Measurements from ENCODE around the gene OR52L1.

OR52L1 gene

GRCh38 chr11:5994791-5995190 is 8.0 kb upstream of the OR52L1 start:
- Histone ChIP-seq H3K4me3 (replicated peaks; ENCODE audit: low read depth, low read length) (no peak overlapping the region), H3K36me3 (ENCODE audit: control insufficient read depth, insufficient read depth, low read length) (no peaks in the 10 kb centered on the region), H3K27me3 (replicated peaks; ENCODE audit: control insufficient read depth, insufficient read depth, low read length) (no peaks in the 10 kb centered on the region; the same call in 1 of the 2 replicates)
- no peak for DNase-seq (ENCODE audit: extremely low read depth, insufficient read length)
- TF ChIP-seq CTCF (IDR thresholded peaks at IDR 0.05; ENCODE audit: insufficient read depth, low read length, poor library complexity, severe bottlenecking), result no peak

GRCh38 chr11:5992604-5993251 is 5.9 kb upstream of the OR52L1 start:
- DNase-seq (ENCODE audit: extremely low read depth, insufficient read length), result no peak
- Histone ChIP-seq H3K4me3 (replicated peaks; ENCODE audit: low read depth, low read length) (no peak overlapping the region), H3K36me3 (ENCODE audit: control insufficient read depth, insufficient read depth, low read length) (no peaks in the 10 kb centered on the region), H3K27me3 (replicated peaks; ENCODE audit: control insufficient read depth, insufficient read depth, low read length) (no peaks in the 10 kb centered on the region)
- peak; percentile 62 for TF ChIP-seq CTCF (IDR thresholded peaks at IDR 0.05; ENCODE audit: insufficient read depth, low read length, poor library complexity, severe bottlenecking)

- DNase-seq (ENCODE audit: extremely low read depth, insufficient read length), result no peak
- no peak for TF ChIP-seq CTCF (IDR thresholded peaks at IDR 0.05; ENCODE audit: insufficient read depth, low read length, poor library complexity, severe bottlenecking)
- Histone ChIP-seq H3K4me3 (replicated peaks; ENCODE audit: low read depth, low read length) (no peak overlapping the region), H3K27me3 (replicated peaks; ENCODE audit: control insufficient read depth, insufficient read depth, low read length) (no peaks in the 10 kb centered on the region), H3K36me3 (ENCODE audit: control insufficient read depth, insufficient read depth, low read length) (no peaks in the 10 kb centered on the region)
Measured at GRCh38 chr11:5992150-5992549, 5.4 kb upstream of the OR52L1 start.

- Histone ChIP-seq H3K4me3 (replicated peaks; ENCODE audit: low read depth, low read length) (no peak overlapping the region), H3K36me3 (ENCODE audit: control insufficient read depth, insufficient read depth, low read length) (no peaks in the 10 kb centered on the region), H3K27me3 (replicated peaks; ENCODE audit: control insufficient read depth, insufficient read depth, low read length) (no peaks in the 10 kb centered on the region)
- no peak for DNase-seq (ENCODE audit: extremely low read depth, insufficient read length)
- TF ChIP-seq CTCF (IDR thresholded peaks at IDR 0.05; ENCODE audit: insufficient read depth, low read length, poor library complexity, severe bottlenecking), result no peak
Measured at GRCh38 chr11:5989203-5989602, 2.4 kb upstream of the OR52L1 start.

- no peak for DNase-seq (ENCODE audit: extremely low read depth, insufficient read length)
- H3K4me3 ChIP-seq (replicated peaks; ENCODE audit: low read depth, low read length), result no peak overlapping the region
- H3K36me3 ChIP-seq (ENCODE audit: control insufficient read depth, insufficient read depth, low read length), result no peaks in the 10 kb centered on the region
- TF ChIP-seq CTCF (IDR thresholded peaks at IDR 0.05; ENCODE audit: insufficient read depth, low read length, poor library complexity, severe bottlenecking), result peak; percentile 2
- H3K27me3 ChIP-seq (replicated peaks; ENCODE audit: control insufficient read depth, insufficient read depth, low read length), result no peaks in the 10 kb centered on the region
Measured at GRCh38 chr11:5983443-5983842, 3.3 kb downstream of the OR52L1 start.

- DNase-seq (ENCODE audit: extremely low read depth, insufficient read length), result no peak
- no peak for TF ChIP-seq CTCF (IDR thresholded peaks at IDR 0.05; ENCODE audit: insufficient read depth, low read length, poor library complexity, severe bottlenecking)
Measured at GRCh38 chr11:5973530-5973929, 13.3 kb downstream of the OR52L1 start.

More at GRCh38 chr11:5973530-5973929, 13.3 kb downstream of the OR52L1 start:
- Histone ChIP-seq H3K4me3 (replicated peaks; ENCODE audit: low read depth, low read length) (no peak overlapping the region), H3K36me3 (ENCODE audit: control insufficient read depth, insufficient read depth, low read length) (no peaks in the 10 kb centered on the region), H3K27me3 (replicated peaks; ENCODE audit: control insufficient read depth, insufficient read depth, low read length) (no peaks in the 10 kb centered on the region; the same call in 1 of the 2 replicates)
